GM10266 (cell line): ENCODE data around the gene ARL5B.

ENCODE experiments used
- DNase-seq: peaks from one replicate; pipeline ENCODE4 v3.0.0; 2012; ENCODE audit errors: extremely low spot score
- CTCF ChIP-seq: IDR thresholded peaks from 2 replicates; pipeline ENCODE4 v1.5.1; 2012; ENCODE audit warnings: mild to moderate bottlenecking, low read depth; ENCODE audit not compliant: control insufficient read depth, insufficient read depth; ENCODE audit errors: missing control alignments

Gene ARL5B

GRCh38 chr10:18680754-18681153, 21.5 kb downstream of the ARL5B start:
- TF ChIP-seq CTCF = no peak
- no peak for DNase-seq

GRCh38 chr10:18681366-18681765, 22.1 kb downstream of the ARL5B start:
- DNase-seq = no peak
- TF ChIP-seq CTCF = no peak

GRCh38 chr10:18681971-18682411, 22.8 kb downstream of the ARL5B start:
- no peak for DNase-seq
- TF ChIP-seq CTCF = no peak

- no peak for DNase-seq
- no peak for TF ChIP-seq CTCF
Observed at GRCh38 chr10:18683427-18683826, 24.2 kb downstream of the ARL5B start.

GRCh38 chr10:18684416-18684815, 25.2 kb downstream of the ARL5B start:
- DNase-seq = no peak
- no peak for TF ChIP-seq CTCF

- DNase-seq = no peak
Observed at GRCh38 chr10:18684953-18685352, 25.7 kb downstream of the ARL5B start.

GRCh38 chr10:18685555-18685954, 26.3 kb downstream of the ARL5B start:
- TF ChIP-seq CTCF = no peak
- no peak for DNase-seq

More at GRCh38 chr10:18684953-18685352, 25.7 kb downstream of the ARL5B start:
- no peak for TF ChIP-seq CTCF

- no peak for TF ChIP-seq CTCF
- no peak for DNase-seq
Observed at GRCh38 chr10:18687195-18687594, 28.0 kb downstream of the ARL5B start.
